HepG2 (cell line): ENCODE measurements around the gene KLHDC1. TPM values are rescaled to one million over a fixed set of nuclear protein-coding genes. Genes with fewer than 3 reads are reported as not detected.

Source experiments
- AHR ChIP-seq: IDR thresholded peaks from 2 replicates; pipeline ENCODE4 v1.6.1; 2018; ENCODE audit warnings: missing genetic modification reagents, missing compliant biosample characterization
- FOXO1 ChIP-seq: sonication (generic); formaldehyde crosslinking; IDR thresholded peaks from 2 replicates; pipeline ENCODE4 v1.4.0; 2020; ENCODE audit warnings: missing genetic modification reagents
- GMEB2 ChIP-seq: IDR thresholded peaks from 2 replicates; pipeline ENCODE4 v1.6.1; 2016; ENCODE audit warnings: missing biosample characterization, missing genetic modification reagents, low read depth
- HOXA7 ChIP-seq: sonication (generic); formaldehyde crosslinking; IDR thresholded peaks from 2 replicates; pipeline ENCODE4 v1.8.1; 2022; ENCODE audit warnings: mild to moderate bottlenecking, missing genetic modification reagents, moderate library complexity
- NBN ChIP-seq: fragments of 450-650 bp; conservative IDR thresholded peaks from 2 replicates; pipeline ENCODE4 v1.6.1; 2017
- NFKB2 ChIP-seq: sonication (generic); formaldehyde crosslinking; IDR thresholded peaks from 2 replicates; pipeline ENCODE4 v1.4.0; 2020; ENCODE audit warnings: missing genetic modification reagents, borderline replicate concordance
- PHF8 ChIP-seq: sonication (generic); formaldehyde crosslinking; IDR thresholded peaks from 2 replicates; pipeline ENCODE4 v1.5.0; 2020; ENCODE audit warnings: missing genetic modification reagents
- SIN3A ChIP-seq: IDR thresholded peaks from 2 replicates; pipeline ENCODE4 v1.6.1; 2011; ENCODE audit warnings: low read depth, mild to moderate bottlenecking, control low read depth, low read length, borderline replicate concordance
- SKI ChIP-seq: fragments of 450-650 bp; IDR thresholded peaks from one replicate; pipeline ENCODE4 v1.6.1; 2018; ENCODE audit warnings: mild to moderate bottlenecking; ENCODE audit not compliant: partially characterized antibody
- TARDBP ChIP-seq: sonication (generic); formaldehyde crosslinking; IDR thresholded peaks from 2 replicates; pipeline ENCODE4 v1.8.0; 2022; ENCODE audit warnings: mild to moderate bottlenecking, missing genetic modification reagents
- TCF12 ChIP-seq, 2 experiments: fragments of 450-650 bp in 1 of 2; sonication (generic) in 1 of 2; formaldehyde crosslinking in 1 of 2; IDR thresholded peaks; 2 replicates each; pipeline versions ENCODE4 v1.6.1 to v1.8.0; 2017 to 2022; ENCODE audit warnings: antibody characterized with exemption in 1 of 2, mild to moderate bottlenecking in 1 of 2, missing genetic modification reagents in 1 of 2, moderate library complexity in 1 of 2
- ZFP1 ChIP-seq: IDR thresholded peaks from 2 replicates; pipeline ENCODE4 v1.6.1; 2016
- ZFP37 ChIP-seq: sonication (generic); formaldehyde crosslinking; IDR thresholded peaks from 2 replicates; pipeline ENCODE4 v1.4.0; 2020; ENCODE audit warnings: missing genetic modification reagents, borderline replicate concordance
- ZNF136 ChIP-seq: sonication (generic); formaldehyde crosslinking; IDR thresholded peaks from 2 replicates; pipeline ENCODE4 v1.8.1; 2022; ENCODE audit warnings: low read depth, mild to moderate bottlenecking, moderate library complexity, missing genetic modification reagents
- ZNF3 ChIP-seq: IDR thresholded peaks from 2 replicates; pipeline ENCODE4 v1.7.0; 2017; ENCODE audit warnings: inconsistent platforms
- ZNF331 ChIP-seq: sonication (generic); formaldehyde crosslinking; IDR thresholded peaks from 2 replicates; pipeline ENCODE4 v1.4.0; 2020; ENCODE audit warnings: missing genetic modification reagents
- ZNF704 ChIP-seq: sonication (generic); formaldehyde crosslinking; IDR thresholded peaks from 2 replicates; pipeline ENCODE4 v1.8.1; 2023; ENCODE audit warnings: mild to moderate bottlenecking, inconsistent platforms, moderate library complexity, missing genetic modification reagents, borderline replicate concordance
- ZNF724P ChIP-seq: sonication (generic); formaldehyde crosslinking; IDR thresholded peaks from 2 replicates; pipeline ENCODE4 v1.8.0; 2022; ENCODE audit warnings: missing genetic modification reagents, borderline replicate concordance
- polyA plus RNA-seq, 8 experiments: library from polyadenylated mRNA; depleted of rRNA in 3 of 8; stranded (reverse) in 7 of 8; unstranded in 1 of 8; fragments of >200 nt; fragmentation: Illumina TruSeq in 4 of 8; extraction: Trizol in 4 of 8; gene quantifications; 2 replicates each; pipeline versions ENCODE4 v1.2.1 to v1.2.3, GENCODE V29; 2011 to 2016; ENCODE audit warnings: low read depth in 4 of 8, missing spikeins in 1 of 8, mixed read lengths in 1 of 8; ENCODE audit not compliant: insufficient read depth in 1 of 8
- total RNA-seq, 5 experiments: library from RNA; depleted of rRNA; stranded (reverse); fragments of >200 nt; fragmentation: Illumina TruSeq; extraction: Trizol; gene quantifications; 2 replicates each; pipeline ENCODE4 v1.2.3, GENCODE V29; 2016; ENCODE audit warnings: low read depth in 1 of 5
- TF ChIP-seq, protein P1 (sequence below): sonication (generic); formaldehyde crosslinking; IDR thresholded peaks from 2 replicates; pipeline ENCODE4 v1.4.0; 2020; ENCODE audit warnings: missing genetic modification reagents
- TF ChIP-seq, protein P2 (sequence below): sonication (generic); formaldehyde crosslinking; IDR thresholded peaks from 2 replicates; pipeline ENCODE4 v1.5.0; 2020; ENCODE audit warnings: missing genetic modification reagents
- TF ChIP-seq, protein P3 (sequence below): fragments of 450-650 bp; IDR thresholded peaks from 2 replicates; pipeline ENCODE4 v1.6.1; 2016
- TF ChIP-seq, protein P4 (sequence below): sonication (generic); formaldehyde crosslinking; IDR thresholded peaks from 2 replicates; pipeline ENCODE4 v1.8.0; 2022; ENCODE audit warnings: mild to moderate bottlenecking, missing genetic modification reagents; ENCODE audit not compliant: insufficient replicate concordance

Gene KLHDC1
- total and polyA plus RNA-seq, 2 of the 13 experiments (the other 11 are each of a cell fraction or from before 2014, with no cell fraction given), result 0.11 TPM; not detected in 1

- TF ChIP-seq ZNF136 (CRISPR knock-in tag) (peak; percentile 56; the same call in 1 of the 2 replicates), SKI (peak; percentile 88), ZFP1 (CRISPR knock-in tag) (no peak), ZNF3 (CRISPR knock-in tag) (no peak), NBN (no peak), ZNF724P (CRISPR knock-in tag) (peak; percentile 52; the same call in 1 of the 2 replicates), SIN3A (no peak), TCF12 (IDR thresholded peaks at IDR 0.05) (no peak), TCF12 (CRISPR knock-in tag; IDR thresholded peaks at IDR 0.05) (no peak), ZFP37 (CRISPR knock-in tag) (no peak), ZNF704 (CRISPR knock-in tag) (no peak), TARDBP (CRISPR knock-in tag) (peak; percentile 28), AHR (CRISPR knock-in tag) (no peak), FOXO1 (peak; percentile 97), NFKB2 (no peak), PHF8 (CRISPR knock-in tag) (peak; percentile 67), GMEB2 (CRISPR knock-in tag) (no peak; the same call in 1 of the 2 replicates), HOXA7 (CRISPR knock-in tag) (no peak), ZNF331 (no peak; the same call in 1 of the 2 replicates)
- TF ChIP-seq, protein P1, sequence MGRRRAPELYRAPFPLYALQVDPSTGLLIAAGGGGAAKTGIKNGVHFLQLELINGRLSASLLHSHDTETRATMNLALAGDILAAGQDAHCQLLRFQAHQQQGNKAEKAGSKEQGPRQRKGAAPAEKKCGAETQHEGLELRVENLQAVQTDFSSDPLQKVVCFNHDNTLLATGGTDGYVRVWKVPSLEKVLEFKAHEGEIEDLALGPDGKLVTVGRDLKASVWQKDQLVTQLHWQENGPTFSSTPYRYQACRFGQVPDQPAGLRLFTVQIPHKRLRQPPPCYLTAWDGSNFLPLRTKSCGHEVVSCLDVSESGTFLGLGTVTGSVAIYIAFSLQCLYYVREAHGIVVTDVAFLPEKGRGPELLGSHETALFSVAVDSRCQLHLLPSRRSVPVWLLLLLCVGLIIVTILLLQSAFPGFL (CRISPR knock-in tag), result no peak
- TF ChIP-seq, protein P2, sequence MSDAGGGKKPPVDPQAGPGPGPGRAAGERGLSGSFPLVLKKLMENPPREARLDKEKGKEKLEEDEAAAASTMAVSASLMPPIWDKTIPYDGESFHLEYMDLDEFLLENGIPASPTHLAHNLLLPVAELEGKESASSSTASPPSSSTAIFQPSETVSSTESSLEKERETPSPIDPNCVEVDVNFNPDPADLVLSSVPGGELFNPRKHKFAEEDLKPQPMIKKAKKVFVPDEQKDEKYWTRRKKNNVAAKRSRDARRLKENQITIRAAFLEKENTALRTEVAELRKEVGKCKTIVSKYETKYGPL (CRISPR knock-in tag), result no peak; the same call in 1 of the 2 replicates
- TF ChIP-seq, protein P3, sequence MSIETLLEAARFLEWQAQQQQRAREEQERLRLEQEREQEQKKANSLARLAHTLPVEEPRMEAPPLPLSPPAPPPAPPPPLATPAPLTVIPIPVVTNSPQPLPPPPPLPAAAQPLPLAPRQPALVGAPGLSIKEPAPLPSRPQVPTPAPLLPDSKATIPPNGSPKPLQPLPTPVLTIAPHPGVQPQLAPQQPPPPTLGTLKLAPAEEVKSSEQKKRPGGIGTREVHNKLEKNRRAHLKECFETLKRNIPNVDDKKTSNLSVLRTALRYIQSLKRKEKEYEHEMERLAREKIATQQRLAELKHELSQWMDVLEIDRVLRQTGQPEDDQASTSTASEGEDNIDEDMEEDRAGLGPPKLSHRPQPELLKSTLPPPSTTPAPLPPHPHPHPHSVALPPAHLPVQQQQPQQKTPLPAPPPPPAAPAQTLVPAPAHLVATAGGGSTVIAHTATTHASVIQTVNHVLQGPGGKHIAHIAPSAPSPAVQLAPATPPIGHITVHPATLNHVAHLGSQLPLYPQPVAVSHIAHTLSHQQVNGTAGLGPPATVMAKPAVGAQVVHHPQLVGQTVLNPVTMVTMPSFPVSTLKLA, result no peak
- TF ChIP-seq, protein P4, sequence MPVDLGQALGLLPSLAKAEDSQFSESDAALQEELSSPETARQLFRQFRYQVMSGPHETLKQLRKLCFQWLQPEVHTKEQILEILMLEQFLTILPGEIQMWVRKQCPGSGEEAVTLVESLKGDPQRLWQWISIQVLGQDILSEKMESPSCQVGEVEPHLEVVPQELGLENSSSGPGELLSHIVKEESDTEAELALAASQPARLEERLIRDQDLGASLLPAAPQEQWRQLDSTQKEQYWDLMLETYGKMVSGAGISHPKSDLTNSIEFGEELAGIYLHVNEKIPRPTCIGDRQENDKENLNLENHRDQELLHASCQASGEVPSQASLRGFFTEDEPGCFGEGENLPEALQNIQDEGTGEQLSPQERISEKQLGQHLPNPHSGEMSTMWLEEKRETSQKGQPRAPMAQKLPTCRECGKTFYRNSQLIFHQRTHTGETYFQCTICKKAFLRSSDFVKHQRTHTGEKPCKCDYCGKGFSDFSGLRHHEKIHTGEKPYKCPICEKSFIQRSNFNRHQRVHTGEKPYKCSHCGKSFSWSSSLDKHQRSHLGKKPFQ (CRISPR knock-in tag), result no peak
Observed at GRCh38 chr14:49767571-49768300, 74.8 kb downstream of the KLHDC1 start, which contains the start of gene KLHDC2 (continued).
